HG02870 (cell line): ENCODE results near the gene TIMM10B.

Source experiments
- ATAC-seq: cut with Tn5 transposase; IDR thresholded peaks from one replicate; pipeline ENCODE4 v1.9.1; 2021; ENCODE audit warnings: mild to moderate bottlenecking, moderate library complexity; ENCODE audit not compliant: unreplicated experiment

TIMM10B gene, protein sequence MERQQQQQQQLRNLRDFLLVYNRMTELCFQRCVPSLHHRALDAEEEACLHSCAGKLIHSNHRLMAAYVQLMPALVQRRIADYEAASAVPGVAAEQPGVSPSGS

DNA sequence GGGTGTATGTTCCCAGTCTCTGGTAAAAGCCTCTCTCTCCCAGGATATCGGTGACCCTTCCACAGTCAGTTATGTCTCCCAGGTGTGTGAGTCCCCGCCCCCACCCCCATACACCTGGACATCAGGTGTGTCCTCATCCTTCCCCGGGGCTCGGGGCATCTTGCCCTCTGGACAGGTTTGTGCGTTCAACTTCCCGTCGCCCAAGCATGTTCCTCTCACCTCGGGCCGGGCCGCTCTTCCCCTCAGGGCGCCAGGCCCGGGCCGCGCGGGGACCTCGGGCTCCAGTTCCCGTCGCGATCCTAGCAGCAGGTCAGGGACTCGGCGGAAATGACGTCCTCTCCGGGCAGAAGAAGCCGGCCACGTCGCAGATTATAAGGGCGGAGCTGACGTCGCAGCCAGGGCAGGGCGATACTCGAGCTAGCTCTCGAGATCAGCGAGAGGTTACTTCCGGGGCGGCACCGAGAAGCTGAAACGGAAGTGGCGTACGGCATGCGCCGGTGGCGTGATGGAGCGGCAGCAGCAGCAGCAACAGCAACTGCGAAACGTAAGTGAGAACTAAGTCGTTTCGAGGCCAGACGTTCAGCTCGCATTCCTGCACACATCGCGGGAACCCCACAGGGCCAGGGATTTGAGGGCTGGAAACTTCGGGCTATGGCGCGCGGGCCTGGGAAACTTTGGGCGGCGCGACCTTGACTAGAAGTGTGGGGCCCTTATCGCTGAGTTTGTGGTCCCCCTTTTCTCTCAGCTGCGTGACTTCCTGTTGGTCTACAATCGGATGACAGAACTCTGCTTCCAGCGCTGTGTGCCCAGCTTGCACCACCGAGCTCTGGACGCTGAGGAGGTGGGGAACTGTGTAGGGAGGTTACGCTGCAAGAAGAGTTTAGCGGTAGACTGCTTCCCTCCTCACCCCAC lies at the start of gene TIMM10B, which contains the start of gene ARFIP2:
TIMM10B (plus strand) TSS at position 490 of the 912 bp plus-strand sequence; CDS start at position 506, 16 bp downstream.
ARFIP2 (minus strand) TSS at position 320 of the 912 bp plus-strand sequence. CDS start 910 bp downstream, outside the sequence.
- ATAC-seq, result peak; percentile 99

DNA sequence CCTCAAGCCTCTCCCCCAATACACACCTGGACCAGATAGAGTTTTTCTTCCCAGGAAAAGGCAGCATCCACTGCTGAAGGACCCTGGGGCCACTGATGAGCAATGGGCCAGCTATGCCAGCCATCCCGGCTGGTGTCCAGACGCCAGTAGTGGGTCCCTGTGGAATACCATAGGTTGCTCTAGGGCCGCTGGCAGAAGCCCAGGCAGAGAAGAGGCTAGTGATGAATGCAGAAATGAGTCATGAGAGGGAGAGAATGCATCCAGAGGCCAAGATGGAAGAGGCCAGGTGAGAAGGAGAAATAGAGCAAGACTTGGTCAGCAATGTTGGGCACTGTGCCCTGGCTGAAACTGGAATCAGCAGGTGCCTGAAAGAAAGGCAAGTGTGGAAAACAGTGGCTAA lies 49.4 kb upstream of the TIMM10B start:
- no peak for ATAC-seq

DNA sequence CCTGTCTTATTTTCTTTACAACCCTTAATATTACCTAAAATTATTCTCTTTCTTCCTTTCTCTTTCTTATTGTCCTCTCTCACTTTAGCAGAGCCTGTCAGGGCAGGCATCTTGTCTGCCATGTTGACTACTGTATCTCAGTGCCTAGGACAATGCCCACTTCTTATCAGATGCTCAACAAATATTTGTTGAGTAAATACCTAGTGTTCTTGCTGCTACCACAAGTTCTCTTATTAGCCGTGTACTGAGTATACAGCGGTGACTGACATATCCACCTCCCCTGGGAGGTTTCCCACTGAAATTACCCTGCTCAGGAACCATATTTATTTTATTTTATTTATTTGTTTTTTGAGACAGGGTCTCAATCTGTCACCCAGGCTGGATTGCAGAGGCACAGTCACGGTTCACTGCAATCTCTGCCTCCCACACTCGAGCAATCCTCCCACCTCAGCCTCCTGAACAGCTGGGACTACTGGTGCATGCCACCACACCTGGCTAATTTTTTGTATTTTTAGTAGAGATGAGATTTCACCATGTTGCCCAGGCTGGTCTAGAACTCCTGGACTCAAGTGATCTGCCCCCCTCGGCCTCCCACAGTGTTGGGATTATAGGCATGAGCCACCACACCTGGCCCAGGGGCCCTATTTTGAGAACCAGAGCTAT lies 47.2 kb upstream of the TIMM10B start:
- ATAC-seq, result no peak

DNA sequence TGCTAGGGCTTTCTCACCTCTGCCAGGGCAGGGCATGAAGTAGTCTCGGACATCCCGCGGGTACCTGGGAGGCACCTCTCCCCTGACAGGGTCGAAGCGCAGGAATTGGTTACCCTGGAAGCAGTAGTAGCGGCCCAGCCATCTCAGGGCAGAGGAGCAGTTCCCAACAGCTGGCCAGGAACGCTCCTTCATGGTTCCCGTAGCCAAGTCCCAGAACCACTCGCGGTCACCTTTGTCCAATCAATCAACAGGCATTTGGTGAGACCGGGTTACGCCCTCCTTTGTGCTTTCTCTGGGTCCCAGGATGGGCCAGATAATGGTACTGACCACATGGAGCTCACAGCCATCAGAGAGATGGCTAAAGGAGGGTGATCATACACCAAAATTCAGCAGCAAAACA lies 43.9 kb upstream of the TIMM10B start:
- no peak for ATAC-seq

GRCh38 chr11:6437993-6438392 lies 43.3 kb upstream of the TIMM10B start:
- ATAC-seq, result no peak

- no peak for ATAC-seq
Observed at GRCh38 chr11:6438979-6439571, 42.2 kb upstream of the TIMM10B start.

- no peak for ATAC-seq
Observed at GRCh38 chr11:6440906-6441358, 40.4 kb upstream of the TIMM10B start, which contains the start of gene HPX. HPX (minus strand) TSS chr11:6440987; CDS start chr11:6440963, 24 bp downstream.

DNA sequence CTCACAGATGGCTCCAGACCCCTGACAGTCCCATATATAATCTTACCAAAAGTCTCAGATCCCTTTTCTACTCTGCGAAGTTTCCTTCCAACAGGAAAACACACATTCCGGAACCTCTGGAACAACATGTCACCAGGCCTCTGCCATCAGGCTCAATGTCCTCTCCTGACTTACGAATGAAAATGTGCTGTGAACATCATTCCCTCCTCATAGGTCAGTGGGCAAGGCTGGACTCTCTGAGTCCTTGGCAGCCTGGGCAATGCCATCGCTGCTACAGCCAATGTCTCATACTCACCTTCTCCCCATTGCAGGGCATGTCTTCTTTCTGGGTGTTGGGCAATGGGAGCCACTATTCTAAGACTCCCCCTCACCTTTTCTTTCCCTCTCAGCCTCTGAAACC lies 38.9 kb upstream of the TIMM10B start:
- ATAC-seq, result no peak

GRCh38 chr11:6443269-6444003 lies 37.9 kb upstream of the TIMM10B start:
- peak; percentile 80 for ATAC-seq

GRCh38 chr11:6448574-6448973 lies 32.7 kb upstream of the TIMM10B start:
- ATAC-seq, result no peak

- ATAC-seq, result no peak
Observed at GRCh38 chr11:6452219-6452618, 29.1 kb upstream of the TIMM10B start.

DNA sequence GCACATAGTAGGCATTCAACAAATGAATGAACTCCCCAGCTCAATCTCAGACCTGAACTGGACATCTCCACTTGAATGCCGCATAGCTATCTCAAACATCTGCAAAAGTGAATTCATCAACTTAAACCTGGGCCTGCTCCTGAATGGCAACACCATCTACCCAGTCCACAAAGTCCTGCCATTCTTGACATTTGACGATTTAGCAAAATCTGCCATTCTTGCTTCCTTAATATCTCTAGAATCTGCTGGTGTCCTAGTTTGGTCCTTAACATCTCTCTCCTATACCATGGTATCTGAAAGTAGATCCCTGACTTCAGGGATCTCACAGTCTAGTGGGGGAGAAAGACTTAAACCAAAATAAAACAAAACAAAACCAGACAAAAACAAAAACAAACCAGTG lies 28.1 kb upstream of the TIMM10B start:
- ATAC-seq, result no peak

DNA sequence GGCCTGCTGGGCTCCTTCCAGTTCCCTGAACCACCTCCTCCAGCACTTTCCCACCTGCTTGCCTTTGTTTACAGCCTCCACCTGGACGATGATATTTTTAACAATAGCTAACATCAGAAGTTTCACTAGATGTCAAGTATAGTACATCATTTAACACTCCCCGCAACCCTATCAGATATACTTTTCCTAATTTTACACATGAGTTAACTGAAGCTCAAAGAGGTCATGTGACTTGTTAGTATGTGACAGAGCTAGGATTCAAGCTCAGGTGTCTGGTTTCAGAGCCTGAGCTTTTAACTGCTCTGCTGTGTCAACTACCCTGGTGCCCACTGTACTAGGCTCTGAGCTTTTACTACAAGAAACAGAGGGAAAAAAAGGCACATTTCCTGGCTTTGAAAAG lies 26.2 kb upstream of the TIMM10B start:
- no peak for ATAC-seq

- no peak for ATAC-seq
Observed at GRCh38 chr11:6456361-6457073, 24.8 kb upstream of the TIMM10B start.

DNA sequence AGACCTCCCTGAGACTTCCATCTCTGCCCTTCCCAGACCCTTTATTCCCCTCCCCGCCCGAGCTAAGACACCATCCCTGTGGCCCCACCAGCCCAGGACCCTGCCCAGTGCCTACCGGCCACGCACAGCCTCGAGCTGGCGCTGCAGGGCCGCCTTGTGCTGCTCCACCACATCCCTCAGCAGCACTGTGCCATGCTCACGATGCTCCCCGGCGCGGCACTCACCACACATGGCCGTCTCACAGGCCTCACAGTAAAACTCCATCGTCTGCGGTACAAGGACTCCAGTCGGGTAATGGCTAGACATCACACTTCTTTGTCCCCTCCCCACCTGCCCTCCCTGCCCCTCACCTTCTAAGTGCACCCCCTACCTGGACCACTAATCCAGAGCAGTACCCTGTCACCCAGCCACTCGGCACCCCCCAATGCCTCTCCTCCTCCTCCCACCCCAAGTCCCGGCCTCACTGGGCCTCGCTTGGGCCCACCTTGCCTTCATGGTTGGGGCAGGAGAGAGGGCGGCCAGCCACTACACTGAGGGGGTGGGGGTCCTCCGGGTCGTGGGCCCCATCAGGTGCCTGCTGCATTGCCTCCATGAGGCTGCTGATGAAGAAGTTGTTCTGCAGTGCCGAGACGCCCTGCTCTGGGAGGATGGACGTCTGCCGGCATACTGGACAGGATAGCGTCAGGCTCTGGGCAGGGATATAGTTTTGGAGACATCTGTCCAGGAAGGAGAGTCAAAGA lies 23.6 kb upstream of the TIMM10B start:
- ATAC-seq, result no peak

GRCh38 chr11:6458352-6459098 lies 22.8 kb upstream of the TIMM10B start:
- no peak for ATAC-seq

DNA sequence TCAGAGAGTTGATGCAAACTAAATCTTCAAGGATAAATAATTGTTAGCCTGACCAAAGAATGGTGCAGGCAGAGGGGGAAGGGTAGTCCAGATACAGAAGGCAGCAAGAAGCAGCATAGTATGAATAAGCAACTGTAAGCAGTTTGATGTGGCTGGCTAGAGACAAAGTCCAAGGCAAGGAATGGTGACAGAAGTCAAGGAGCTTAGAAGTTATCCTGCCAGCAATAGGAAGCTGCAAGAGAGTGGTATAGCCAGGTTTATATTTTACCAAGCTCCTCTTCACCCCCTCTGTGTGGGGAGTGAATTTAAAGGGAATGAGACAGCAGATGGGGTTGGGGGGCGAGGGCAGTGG lies 22.2 kb upstream of the TIMM10B start:
- ATAC-seq, result no peak

DNA sequence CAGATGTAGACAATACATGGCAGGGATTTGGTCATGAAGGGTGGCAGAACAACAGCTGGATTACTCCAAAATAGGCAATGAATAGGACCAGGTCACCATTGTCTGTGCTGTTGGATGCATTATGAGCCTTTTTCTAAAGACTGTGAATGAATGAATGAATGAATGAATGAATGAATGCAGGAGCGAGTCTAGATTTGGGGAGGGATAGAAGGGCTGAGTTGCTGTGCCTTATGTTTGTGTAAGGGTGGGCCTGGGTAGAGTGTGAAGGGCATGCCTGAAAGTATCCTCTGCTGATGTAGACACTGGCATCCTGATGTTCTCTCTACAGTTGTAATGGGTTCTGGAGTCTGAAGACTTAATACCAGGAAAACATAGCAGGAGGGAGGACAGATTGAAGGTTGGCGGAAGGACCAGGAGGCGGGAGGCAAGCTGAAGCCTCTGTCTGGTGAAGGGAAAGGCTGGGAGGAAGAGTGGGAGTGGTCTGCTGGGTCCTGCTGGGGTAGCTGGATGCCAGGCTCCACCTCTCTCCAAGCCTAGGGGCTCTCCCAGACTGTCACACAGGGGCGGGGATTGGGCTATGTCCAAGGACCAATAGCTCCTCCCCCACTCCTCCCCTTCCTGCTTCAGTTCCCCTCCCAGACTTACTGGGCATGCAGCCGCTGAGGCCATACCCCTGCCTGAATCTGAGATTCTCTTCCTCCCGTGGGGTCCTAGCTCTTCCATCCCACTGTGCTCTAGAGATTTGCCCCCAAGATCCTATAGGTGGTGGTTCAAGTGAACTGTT lies 12.4 kb upstream of the TIMM10B start:
- ATAC-seq, result no peak
